Brain pericyte (primary cell): Measurements from ENCODE around the gene HEMGN.

Source experiments
- DNase-seq: peaks from one replicate; pipeline ENCODE4 v3.0.0-alpha.2; 2012; ENCODE audit warnings: low read depth, low spot score

HEMGN gene

GRCh38 chr9:97928986-97929604, 8.9 kb downstream of the HEMGN start:
- DNase-seq = no peak

- DNase-seq = no peak
Observed at GRCh38 chr9:97925497-97926334, 12.3 kb downstream of the HEMGN start.

- no peak for DNase-seq
Observed at GRCh38 chr9:97924386-97924785, 13.6 kb downstream of the HEMGN start.

- peak; percentile 44 for DNase-seq
Observed at GRCh38 chr9:97923529-97924108, 14.4 kb downstream of the HEMGN start.

GRCh38 chr9:97921959-97922724, 15.8 kb downstream of the HEMGN start, which contains the start of gene TRMO:
Gene TRMO, minus strand, starts transcription at chr9:97922500. Its CDS starts 7 bp downstream, at chr9:97922493.
- DNase-seq = peak; percentile 96

GRCh38 chr9:97919217-97919813, 18.7 kb downstream of the HEMGN start:
- no peak for DNase-seq

- DNase-seq = no peak
Observed at GRCh38 chr9:97918611-97919010, 19.4 kb downstream of the HEMGN start.

- DNase-seq = no peak
Observed at GRCh38 chr9:97911970-97912369, 26.0 kb downstream of the HEMGN start.

- no peak for DNase-seq
Observed at GRCh38 chr9:97911528-97911927, 26.4 kb downstream of the HEMGN start.

- no peak for DNase-seq
Observed at GRCh38 chr9:97910357-97910756, 27.6 kb downstream of the HEMGN start.

- DNase-seq = no peak
Observed at GRCh38 chr9:97908705-97909104, 29.3 kb downstream of the HEMGN start.

- no peak for DNase-seq
Observed at GRCh38 chr9:97907632-97908031, 30.3 kb downstream of the HEMGN start.

GRCh38 chr9:97907046-97907445, 30.9 kb downstream of the HEMGN start:
- DNase-seq = no peak

GRCh38 chr9:97906236-97906831, 31.6 kb downstream of the HEMGN start:
- DNase-seq = no peak

- no peak for DNase-seq
Observed at GRCh38 chr9:97905228-97905627, 32.7 kb downstream of the HEMGN start.

- DNase-seq = no peak
Observed at GRCh38 chr9:97904725-97905124, 33.2 kb downstream of the HEMGN start.

GRCh38 chr9:97903177-97903576, 34.8 kb downstream of the HEMGN start:
- no peak for DNase-seq

GRCh38 chr9:97900738-97901565, 37.0 kb downstream of the HEMGN start:
- DNase-seq = no peak

- DNase-seq = no peak
Observed at GRCh38 chr9:97900103-97900737, 37.8 kb downstream of the HEMGN start.
